Measurements from ENCODE around the gene SIM1.

DNA sequence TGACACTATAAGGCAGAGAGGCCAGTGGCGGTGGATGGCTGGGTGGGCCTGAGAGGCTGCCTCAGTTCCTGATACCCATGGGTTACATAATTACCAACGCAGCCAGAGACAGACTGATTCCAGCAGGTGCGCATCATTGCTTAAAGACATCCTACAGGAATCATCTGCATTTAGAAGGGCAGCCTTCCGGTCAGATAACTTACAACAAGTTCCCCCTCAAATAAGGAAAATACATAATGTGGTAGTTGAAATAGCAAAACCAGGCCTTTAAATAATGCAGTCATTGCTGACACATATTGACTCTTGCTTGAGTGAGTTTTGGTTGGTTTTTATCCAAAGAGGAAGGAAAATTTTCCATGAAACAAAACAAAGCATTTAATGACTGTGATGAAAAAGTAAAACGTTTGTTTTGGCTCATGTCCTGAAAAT lies 81.9 kb downstream of the SIM1 start:
- TF ChIP-seq, protein P1, sequence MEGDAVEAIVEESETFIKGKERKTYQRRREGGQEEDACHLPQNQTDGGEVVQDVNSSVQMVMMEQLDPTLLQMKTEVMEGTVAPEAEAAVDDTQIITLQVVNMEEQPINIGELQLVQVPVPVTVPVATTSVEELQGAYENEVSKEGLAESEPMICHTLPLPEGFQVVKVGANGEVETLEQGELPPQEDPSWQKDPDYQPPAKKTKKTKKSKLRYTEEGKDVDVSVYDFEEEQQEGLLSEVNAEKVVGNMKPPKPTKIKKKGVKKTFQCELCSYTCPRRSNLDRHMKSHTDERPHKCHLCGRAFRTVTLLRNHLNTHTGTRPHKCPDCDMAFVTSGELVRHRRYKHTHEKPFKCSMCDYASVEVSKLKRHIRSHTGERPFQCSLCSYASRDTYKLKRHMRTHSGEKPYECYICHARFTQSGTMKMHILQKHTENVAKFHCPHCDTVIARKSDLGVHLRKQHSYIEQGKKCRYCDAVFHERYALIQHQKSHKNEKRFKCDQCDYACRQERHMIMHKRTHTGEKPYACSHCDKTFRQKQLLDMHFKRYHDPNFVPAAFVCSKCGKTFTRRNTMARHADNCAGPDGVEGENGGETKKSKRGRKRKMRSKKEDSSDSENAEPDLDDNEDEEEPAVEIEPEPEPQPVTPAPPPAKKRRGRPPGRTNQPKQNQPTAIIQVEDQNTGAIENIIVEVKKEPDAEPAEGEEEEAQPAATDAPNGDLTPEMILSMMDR (IDR thresholded peaks at IDR 0.05): no peak
- TF ChIP-seq POLR2AphosphoS5 (IDR thresholded peaks at IDR 0.05; ENCODE audit: low read depth, low read length): no peak

Data from Panc1 (cell line).